ENCODE results near the gene VASN. TPM values are rescaled to one million over a fixed set of nuclear protein-coding genes. Genes with fewer than 3 reads are reported as not detected.
A peak's percentile ranks its signal among the peaks of the same experiment; 100 is the strongest.

The VASN gene
- total RNA-seq, 1 experiment from 2014 or later, result 23.1 TPM

DNA sequence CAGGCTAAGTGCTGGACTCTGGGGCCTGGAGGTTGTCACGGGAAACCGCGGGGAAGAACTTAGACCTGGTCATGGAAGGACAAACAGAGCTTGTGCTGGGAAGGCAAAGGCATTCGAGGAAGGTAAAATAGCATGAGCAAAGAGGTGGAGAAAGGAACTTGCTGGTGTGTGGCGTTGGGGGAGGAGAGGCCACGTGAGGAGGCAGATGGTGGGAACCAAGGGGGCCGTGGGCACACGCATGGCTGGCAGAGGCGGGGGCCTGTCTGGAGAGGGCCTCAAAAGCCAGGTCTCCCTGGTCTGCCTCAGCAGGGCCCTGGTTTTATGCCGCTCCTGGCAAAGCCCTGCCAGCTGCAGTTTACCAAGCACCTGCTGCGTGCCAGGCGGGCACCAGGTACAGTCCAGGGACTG is 29.4 kb downstream of the VASN start:
- DNase-seq (ENCODE audit: low read depth), result no peak

DNA sequence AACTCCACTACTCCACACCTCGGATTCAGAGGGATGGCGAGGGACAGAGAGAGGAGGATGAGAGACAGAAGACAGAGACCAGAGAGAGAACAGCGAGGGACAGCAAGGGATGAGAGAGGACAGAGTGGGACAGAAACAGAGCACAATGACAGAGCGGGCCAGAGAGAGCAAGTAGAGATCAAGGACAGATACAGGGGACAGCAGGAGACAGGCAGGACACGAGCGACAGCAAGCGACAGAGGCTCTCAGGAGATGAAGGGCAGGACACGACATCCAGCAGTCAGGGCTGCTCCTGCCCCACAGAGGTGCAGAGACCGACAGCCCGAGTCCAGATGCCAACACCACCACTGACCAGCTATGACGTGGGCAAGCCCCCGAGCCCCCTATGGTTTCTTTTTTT is 29.9 kb downstream of the VASN start:
- no peak for DNase-seq (ENCODE audit: low read depth)

DNA sequence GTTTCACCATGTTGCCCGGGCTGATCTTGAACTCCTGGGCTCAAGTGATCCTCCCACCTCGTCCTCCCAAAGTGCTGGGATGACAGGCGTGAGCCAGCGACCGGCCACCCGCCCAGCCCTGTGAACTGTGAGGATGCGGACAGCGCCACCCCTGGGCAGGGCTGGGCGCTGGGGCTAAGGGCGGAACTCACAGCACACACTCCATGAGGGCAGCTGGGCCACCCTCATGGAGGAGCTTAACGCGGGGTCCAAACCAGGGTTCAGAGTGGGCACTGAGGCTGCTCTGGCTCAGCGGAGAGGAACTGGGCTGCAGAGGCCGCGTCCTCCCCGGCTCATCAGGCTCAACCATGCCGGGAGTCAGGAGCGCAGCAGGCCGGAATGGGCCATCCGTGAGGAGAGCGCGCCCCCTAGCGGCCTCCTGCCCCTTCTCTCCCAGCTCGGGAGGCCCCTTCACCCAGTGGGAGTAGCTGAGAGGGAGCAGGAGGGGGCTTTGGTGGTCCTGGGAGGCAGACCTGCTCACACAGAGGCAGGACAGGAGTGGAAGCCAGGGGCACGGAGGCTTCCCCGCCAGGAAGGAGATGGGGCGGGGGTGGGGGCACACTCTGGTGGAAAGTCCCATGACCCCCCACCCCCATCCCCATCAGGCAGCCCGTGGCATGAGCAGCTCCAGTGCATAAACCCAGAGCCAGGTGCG is 30.9 kb downstream of the VASN start:
- peak; percentile 59 for DNase-seq (ENCODE audit: low read depth)

DNA sequence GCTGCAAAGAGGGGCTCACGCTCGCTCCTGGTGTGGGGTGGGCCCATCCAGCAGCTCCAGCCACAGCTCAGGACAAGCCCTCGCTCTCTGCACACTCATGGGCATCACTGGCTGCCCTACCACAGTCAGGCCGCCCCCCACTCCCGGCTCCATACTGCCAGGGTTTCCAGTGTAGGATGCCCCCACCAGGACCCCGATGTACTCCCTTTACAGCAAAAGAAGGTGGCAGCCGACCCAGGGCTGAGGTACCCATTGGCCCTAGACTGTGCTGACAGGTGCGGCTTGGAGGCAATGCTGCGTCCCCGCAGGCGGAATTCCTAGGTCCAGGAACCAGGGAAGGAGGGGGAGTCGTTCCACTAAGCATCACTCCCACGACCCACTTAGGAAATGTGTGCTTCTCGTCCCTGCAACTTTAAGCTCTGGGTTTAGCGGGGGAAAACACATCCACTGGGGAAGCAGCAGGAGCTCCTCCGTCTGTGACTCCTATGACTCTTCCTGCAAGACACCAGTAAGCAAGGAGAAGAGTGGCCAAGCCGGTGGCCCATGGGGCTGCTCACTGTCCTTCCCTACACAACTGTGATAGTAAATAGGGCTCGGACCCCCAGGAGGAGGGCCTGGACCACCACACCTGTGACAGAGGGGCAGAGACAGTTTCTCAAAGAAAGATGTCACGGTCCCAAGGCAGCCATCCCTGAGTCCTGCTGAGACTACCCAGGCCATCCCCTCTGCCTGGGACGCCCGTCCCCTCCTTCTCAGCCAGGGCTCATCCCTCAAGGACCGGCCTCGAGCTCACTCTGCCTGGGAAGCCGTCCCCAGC is 31.7 kb downstream of the VASN start:
- no peak for DNase-seq (ENCODE audit: low read depth)

DNA sequence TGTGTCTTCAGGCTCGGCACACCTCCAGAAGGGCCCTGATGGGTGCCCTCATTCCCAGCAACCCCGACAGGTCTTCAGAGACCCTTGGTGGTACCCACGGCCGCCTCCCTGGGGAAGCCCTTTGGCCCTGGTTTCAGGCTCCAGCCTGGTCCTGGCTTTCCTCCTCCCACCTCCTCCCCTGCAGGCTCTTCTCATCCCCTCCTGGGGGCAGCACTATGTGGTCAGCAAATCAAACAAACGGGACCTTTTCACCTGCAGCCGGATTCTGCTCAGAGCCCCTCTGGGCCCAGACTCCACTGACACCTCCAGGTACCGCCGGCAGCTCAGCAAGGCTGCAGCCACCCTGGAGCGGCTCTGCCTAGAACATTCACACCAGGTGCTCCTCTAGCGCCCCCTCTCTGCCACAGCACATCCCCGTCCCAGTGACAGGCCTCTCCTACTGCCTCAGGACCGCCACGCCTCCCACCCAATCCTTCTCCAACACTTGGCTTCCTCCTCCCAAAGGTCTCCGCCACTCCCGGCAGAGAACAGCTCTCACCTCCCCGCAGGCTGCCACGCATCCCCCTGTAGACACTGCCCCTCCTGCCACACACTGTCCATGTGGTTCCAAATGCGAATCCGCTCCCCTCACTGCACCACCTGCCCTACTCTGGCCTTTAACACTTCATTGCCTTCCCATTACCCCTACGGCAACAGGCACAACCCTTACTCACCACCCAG is 32.8 kb downstream of the VASN start:
- DNase-seq (ENCODE audit: low read depth), result no peak

DNA sequence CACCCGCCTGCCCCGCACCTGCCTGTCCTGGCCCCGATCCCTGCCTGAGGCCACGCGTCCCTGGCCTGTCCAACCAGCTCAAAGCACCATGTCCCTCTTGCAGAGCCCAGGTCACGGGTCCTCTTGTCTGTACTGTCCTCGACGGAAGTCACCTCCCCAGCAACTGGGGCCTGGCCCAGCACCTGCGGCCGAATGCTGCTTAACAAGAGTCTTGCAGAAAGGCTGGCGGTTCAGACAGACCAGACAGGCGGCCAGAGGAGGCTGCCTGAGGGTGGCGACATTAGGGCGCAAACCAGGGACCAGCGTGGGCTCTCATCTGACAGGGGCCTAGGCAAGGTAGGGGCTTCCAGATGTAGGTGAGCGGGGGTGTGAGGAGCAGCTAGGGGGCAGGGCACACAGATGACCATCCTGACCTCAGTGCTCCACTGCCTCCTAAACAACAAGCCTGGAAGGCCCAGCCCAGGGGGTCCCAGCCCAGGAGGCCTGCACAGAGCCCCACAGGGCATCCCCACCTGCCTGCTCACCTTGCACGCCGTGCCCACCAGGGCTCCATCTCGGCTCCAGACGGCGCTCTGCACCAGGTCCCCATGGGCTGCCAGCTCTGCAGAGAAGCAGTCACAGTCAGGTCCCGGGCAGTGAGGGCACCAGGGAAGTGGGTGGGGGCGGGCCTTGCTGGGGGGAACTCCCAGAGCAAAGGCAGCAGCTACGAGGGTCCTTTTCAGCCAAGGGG is 33.5 kb downstream of the VASN start:
- DNase-seq (ENCODE audit: low read depth), result no peak

DNA sequence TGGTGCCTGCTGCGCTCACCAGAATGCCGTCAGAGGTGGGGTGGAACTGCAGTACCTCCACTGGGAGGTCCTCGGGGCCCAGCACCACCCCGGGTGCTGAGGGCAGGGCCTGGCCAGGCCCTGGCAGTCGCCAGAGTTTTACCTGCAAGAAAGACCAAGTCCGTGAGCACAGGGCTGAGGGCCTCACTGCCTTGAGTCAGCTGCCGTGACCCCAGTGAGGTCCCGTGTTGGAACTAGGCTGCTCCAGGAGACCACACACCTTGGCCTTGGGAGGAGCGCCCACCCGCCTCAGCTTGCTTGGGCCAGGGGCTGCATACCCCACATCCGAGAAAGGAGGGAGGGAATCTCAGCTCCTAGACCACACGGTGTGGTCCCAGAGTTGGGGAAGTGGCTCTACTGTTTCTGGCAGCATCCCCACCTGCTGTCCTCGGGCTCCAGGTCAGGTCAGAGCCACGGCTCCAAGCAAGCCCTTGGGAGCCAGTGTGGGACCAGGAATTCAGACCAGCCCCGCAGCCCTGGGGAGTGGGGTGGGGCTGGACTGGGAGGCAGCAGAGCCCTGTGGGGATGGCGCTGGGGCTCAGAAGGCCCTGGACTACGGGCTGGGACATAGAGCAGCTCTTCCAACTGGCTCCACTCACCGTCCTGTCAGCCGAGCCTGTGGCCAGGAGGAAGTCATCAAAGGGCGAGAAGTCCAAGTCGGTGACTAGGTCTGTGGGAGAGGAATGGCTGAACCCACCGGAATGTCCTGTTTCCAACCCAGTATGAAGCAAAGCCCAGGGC is 36.1 kb downstream of the VASN start:
- DNase-seq (ENCODE audit: low read depth), result peak; percentile 62

DNA sequence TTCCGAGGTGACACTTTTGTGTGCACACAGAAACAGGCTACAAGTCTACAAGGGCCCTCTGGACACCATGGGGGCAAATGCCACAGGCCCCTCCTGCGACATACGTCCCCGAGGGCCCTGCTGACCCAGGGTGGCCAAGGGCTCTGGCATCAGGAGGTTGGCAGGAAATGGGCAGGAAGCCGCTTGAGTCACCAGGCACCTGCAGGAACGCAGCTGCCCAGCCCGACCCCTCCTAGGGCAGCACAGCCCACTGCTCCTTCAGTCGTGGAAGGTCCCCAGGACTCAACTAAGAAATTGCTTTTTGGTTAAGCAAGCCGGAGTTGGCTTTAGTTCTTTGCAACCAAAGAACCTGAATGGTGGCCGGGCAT is 36.7 kb downstream of the VASN start:
- DNase-seq (ENCODE audit: low read depth), result no peak

DNA sequence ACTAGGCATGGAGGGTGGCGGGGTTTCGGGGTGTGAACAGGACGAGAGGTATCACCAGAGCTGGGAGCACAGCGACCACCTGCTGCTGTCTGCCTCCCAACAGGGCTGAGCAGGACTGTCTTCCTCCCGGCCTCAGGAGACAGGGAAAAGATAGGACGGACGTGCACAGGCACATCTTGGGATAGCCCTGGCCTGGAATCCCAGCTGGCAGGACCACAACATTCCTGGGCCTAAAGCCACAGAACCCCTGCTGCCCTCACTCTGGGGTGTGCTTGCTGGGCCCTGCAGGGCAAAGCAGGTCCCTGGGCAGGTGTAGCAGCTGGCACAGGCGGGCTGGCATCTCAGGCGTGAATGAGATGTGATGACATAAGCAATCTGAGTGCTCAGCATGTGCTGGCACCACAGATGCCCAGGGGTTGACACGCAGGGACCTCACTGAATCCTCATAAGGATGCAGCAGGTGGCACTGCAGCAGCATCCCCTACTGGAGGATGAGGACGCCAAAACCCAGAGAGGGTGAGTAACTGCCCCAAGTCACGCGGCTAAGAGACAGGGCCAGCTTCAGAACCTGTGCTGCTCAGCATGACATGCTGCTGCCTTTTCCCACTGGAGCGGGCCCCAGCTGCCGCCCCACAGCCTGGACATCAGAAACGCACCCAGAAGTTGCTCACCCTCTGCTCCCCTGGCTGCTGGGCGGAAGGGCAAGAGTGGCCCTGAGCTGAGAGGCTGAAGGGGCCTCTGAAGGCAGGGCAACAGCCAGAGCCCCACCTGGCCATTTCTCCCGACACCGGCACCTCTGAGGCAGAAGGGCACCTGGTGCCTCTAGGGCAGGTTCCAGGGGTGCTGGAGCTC is 37.7 kb downstream of the VASN start:
- DNase-seq (ENCODE audit: low read depth), result no peak

DNA sequence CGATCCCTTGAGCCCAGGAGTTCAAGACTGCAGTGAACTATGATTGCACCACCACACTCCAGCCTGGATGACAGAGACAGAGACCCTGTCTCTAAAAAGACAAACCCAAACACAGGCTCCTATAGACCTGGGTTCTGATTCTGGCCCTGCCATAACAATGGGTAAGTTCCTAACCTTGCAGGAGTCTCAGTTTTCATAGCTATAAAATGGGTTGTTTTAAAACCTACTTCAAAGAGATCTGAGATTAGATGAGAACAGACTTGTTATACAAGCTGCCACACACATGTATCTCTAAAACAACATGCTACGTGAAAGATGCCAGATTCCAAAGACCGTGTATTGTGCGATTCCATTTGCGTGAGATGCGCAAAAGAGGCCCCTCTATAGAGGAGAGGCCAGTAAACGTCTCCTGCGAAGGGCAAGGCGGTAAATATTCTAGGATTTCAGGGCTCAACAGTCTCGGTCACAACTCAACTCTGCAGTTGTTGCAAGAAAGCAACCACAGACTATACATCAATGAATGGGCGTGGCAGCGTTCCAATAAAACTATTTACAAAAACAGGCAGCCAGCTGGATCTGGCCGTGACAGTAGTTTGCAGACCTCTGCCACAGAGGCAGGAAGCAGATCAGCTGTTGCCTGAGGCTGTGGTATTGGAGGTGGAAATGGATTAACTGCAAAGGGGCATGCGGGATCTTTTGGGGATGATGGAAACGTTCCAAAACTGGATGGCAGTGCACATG is 38.9 kb downstream of the VASN start:
- peak; percentile 94 for DNase-seq (ENCODE audit: low read depth)

DNA sequence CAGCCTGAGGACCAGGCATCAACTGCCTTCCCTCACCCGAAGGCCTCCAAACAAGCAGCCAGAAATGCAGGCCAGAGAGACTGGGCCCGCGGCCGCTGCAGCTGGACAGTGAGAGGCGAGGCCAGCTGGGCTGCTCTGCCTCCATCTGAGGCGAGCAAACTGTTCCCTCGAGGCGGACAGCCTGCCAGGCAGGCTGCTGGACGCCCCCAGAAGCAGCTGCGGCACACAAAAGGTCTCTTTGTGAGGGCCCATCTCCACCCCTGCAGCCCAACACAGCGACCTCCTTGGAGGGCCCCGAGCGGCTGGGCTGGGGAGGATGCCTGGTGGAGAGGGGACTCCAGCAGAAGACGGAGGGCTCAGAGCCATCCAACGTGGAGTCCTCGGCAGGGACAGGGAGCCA is 40.0 kb downstream of the VASN start:
- peak; percentile 31 for DNase-seq (ENCODE audit: low read depth)

DNA sequence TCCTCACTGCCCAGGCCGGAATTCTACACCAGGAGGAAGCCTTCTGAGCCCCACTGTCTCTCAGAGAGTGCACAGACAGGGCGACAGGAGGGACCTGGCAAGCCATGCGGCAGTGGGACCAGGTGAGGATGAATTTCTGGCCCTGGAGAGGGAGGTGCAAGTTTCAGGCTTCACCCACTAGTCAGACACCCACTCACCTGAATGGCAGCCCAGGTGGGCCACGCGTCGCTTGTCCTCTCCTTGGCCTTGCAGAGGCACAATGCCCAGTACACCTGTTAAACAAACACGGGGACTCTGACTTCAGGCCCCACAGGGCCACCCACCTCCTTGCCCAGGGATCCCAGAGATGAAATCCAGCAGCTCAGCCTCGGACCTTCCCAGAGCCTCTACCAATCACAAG is 40.5 kb downstream of the VASN start:
- DNase-seq (ENCODE audit: low read depth), result no peak

DNA sequence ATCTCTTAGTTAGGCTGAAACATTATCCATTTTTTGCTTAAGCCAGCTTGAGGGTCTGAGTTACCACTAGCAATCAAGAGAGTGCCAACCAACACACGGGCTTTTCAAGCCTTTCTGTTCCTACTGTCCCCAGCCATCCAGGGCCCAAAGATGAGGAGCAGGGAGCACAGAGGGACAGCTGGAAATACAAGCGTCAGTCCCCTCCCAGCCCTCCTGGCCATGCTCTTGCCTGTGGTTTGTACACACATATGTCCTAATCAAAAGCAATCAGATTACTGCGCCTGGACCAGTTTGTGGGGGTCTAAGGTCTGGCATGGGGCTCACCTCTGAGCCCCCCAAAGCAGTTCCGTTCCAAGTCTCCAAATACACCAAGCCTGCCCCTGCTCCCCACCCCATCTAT is 41.2 kb downstream of the VASN start:
- DNase-seq (ENCODE audit: low read depth), result no peak

DNA sequence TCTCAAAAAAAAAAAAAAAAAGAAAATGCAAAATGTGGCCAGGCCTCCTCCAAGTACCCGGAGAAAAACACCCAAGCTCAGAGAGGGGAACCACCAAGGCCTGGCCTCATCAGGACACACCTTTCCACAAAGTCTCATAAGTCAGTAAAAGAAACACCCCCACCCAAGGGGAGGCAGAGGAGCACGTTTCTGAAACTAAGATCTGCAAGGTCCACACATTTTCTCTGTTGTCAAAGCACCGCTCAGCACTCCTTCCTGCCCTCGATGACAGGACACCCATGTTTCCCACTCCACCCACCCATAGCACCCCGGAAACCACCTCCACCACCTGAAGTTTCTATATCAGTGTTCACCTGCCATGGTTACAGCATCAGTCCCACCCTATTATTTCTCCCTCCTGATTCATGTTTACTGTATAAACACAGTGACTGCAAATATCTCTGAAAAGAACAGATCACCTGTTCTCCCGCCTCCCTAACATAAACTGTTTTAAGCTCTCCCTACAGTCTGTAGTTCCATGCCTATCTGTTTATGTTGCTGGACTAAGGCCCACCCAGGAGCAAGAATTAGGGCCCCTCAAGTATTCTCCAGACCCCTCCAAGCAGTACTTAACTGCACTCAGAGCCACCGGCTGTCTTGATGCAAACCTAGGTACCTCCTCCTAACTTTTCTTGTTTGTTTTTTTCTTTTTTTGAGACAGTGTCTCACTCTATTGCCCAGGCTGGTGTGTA is 42.7 kb downstream of the VASN start:
- no peak for DNase-seq (ENCODE audit: low read depth)

DNA sequence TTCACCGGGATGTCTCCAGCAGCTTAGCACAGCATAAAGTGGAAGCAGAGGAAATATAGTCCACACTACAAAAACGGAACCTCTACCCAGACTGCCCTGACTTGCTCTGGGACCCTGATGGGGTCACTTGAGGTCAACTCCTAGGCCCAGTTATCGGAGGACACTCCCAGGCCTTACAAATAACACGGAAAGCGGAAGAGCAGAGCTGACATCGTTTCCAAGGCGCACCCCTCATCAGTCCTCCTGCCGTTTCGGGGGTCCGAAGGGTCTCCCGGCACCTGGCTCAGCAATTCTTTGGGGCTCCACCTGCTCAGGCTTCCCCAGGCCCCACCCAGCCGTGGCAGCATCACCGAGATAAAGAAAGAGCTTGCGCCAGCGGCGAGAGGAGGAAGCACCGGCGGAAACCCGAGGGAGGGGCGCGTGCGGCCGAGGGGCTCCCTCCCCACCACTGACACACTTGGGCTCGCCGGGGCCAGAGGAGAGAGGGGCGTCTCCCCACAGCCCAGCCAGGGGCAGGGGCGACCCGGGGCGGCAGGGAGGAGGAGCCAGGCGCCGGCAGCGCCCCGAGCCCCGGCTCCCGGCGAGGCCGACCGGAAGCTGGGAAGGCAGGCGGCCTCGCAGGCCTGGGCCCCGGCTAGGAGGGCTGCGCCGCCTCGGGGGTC is 44.0 kb downstream of the VASN start:
- DNase-seq (ENCODE audit: low read depth), result no peak

DNA sequence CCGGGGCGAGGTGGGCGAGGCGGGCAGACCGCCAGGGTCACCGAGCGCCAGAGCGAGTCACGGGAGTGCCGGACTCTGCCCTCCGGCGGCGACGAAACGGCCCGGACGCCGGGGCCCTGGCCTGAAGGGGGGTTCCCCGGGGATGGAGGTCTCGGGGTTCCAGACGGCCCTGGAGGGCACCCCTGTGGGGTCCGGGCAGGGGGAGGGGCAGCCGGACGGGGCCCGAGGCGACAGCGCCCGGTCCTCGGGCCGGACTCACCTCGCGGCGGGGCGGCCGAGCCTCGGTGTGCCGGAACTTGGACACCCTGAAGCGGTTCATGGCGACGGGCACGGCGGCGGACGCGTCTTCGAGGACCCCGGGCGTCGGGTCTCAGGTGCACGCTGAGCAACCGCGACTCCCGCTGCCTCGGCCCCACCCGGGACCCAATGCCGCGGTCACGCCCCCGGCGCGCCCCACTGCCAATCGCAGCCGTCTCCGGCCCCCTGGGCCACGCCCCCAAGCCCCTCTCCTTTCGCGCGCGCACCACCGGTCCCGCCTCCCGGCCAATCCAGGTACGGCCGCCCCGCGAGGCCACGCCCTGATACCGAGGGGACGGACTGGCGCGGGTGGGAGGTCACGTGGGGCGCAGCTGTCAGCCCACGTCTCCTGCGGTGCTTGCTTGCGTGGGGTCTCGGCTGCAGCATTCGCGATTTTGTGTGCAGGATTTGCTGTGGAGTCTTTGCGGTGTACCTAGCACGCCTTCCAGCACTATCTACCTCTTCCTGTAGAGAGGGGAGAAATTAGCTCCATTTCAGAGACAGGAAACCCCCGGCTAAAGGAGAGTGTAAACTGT is 44.8 kb downstream of the VASN start, which contains the start of gene CORO7:
CORO7 (minus strand) TSS at position 397 of the 833 bp plus-strand sequence; CDS start at position 319, 78 bp downstream.
- DNase-seq (ENCODE audit: low read depth), result peak; percentile 84

DNA sequence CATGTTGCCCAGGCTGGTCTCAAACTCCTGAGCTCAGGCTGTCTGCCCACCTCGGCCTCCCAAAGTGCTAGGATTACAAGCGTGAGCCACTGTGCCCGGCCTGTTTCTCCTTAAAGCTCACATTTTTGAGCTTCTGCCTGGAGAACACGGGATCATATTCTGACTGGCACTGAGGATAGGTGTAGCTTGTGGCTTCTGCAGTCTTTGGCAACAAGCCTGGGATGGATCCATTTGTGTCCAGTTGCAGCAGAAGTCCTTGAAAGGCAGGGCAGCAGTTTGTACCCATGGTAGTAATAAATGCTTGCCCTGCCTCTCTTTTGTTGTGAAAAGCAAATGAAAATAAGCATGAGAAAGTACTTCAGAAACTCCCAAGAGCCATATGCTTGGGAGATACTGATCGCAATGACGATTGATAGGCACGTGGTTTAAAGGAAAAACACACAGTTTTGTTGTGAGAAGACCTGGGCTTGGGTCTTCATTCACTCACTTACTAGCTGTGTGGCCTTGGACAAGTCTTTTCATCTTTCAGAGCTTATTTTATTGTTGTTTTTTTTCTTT is 47.8 kb downstream of the VASN start:
- DNase-seq (ENCODE audit: low read depth), result no peak
